OCI-LY3 (cell line): ENCODE results near the gene CHST8.
"Not testable (repeated sequence)": the region's sequence is repeated elsewhere in the genome, so short reads cannot be mapped to it uniquely, and the experiment has no call there.

ENCODE experiments used
- H2AFZ ChIP-seq: fragments of 200-600, 300-600 bp; shearing (Covaris generic); 2 replicates; pipeline ENCODE4 v1.6.0; 2014; ENCODE audit warnings: antibody characterized with exemption, low read depth, low read length
- H3K27ac ChIP-seq: fragments of 200-600, 300-600 bp; sonication (generic); 2 replicates; pipeline ENCODE4 v1.5.1; 2014; ENCODE audit warnings: mild to moderate bottlenecking, low read length, moderate library complexity, mixed read lengths
- H3K27me3 ChIP-seq: fragments of 200-600, 300-600 bp; sonication (generic); 2 replicates; pipeline ENCODE4 v1.6.1; 2014; ENCODE audit warnings: low read depth, low read length, mixed read lengths
- H3K36me3 ChIP-seq: fragments of 200-600, 300-600 bp; sonication (generic); replicated peaks from 2 replicates; pipeline ENCODE3; 2014; ENCODE audit warnings: low read depth, low read length, mixed read lengths
- H3K4me1 ChIP-seq: fragments of 300-600, 200-600 bp; sonication (generic); 2 replicates; pipeline ENCODE4 v1.6.1; 2014; ENCODE audit warnings: low read length, mixed read lengths
- H3K4me2 ChIP-seq: fragments of 200-600, 300-600 bp; sonication (generic); 2 replicates; pipeline ENCODE4 v1.6.1; 2014; ENCODE audit warnings: low read length, mixed read lengths
- H3K4me3 ChIP-seq: fragments of 300-600, 200-600 bp; sonication (generic); 2 replicates; pipeline ENCODE4 v1.5.1; 2014; ENCODE audit warnings: antibody characterized with exemption, mild to moderate bottlenecking, low read length, moderate library complexity
- H3K79me2 ChIP-seq: fragments of 300-600, 200-600 bp; shearing (Covaris generic); 2 replicates; pipeline ENCODE4 v1.6.1; 2014; ENCODE audit warnings: mild to moderate bottlenecking, low read length, mixed read lengths
- H3K9ac ChIP-seq: fragments of 300-600, 200-600 bp; shearing (Covaris generic); 2 replicates; pipeline ENCODE4 v1.6.0; 2014; ENCODE audit warnings: mild to moderate bottlenecking, low read length, moderate library complexity
- H3K9me3 ChIP-seq: fragments of 200-600, 300-600 bp; shearing (Covaris generic); 2 replicates; pipeline ENCODE4 v1.6.1; 2014; ENCODE audit warnings: low read length, mixed read lengths; ENCODE audit not compliant: insufficient read depth
- H4K20me1 ChIP-seq: fragments of 200-600, 300-600 bp; sonication (generic); 2 replicates; pipeline ENCODE4 v1.6.1; 2016; ENCODE audit warnings: low read length, mixed read lengths; ENCODE audit not compliant: insufficient read depth
- CTCF ChIP-seq: fragments of 200-600, 300-600 bp; sonication (generic); IDR thresholded peaks from 2 replicates; pipeline ENCODE4 v1.5.1; 2014; ENCODE audit warnings: antibody characterized with exemption, low read length, low read depth
- EZH2phosphoT487 ChIP-seq: fragments of 200-600 bp; shearing (Covaris generic); IDR thresholded peaks from 2 replicates; pipeline ENCODE4 v1.6.1; 2018; ENCODE audit warnings: antibody characterized with exemption, mixed run types, low read depth

The CHST8 gene

GRCh38 chr19:33660410-33661124 is 38.8 kb downstream of the CHST8 start:
- H3K4me3 ChIP-seq = no peak overlapping the region
- no peaks in the 10 kb centered on the region for H4K20me1 ChIP-seq
- H2AFZ ChIP-seq = no peak overlapping the region
- no peaks in the 10 kb centered on the region for H3K27me3 ChIP-seq
- no peak overlapping the region for H3K9ac ChIP-seq
- no peaks in the 10 kb centered on the region for H3K9me3 ChIP-seq
- no peaks in the 10 kb centered on the region for H3K4me1 ChIP-seq
- TF ChIP-seq EZH2phosphoT487 (no peak), CTCF (no peak)
- no peaks in the 10 kb centered on the region for H3K36me3 ChIP-seq
- H3K4me2 ChIP-seq = no peak overlapping the region
- no peaks in the 10 kb centered on the region for H3K79me2 ChIP-seq
- no peak overlapping the region for H3K27ac ChIP-seq

GRCh38 chr19:33661336-33661735 is 39.6 kb downstream of the CHST8 start:
- no peak overlapping the region for H3K27ac ChIP-seq
- no peak overlapping the region for H2AFZ ChIP-seq
- H3K4me1 ChIP-seq = no peaks in the 10 kb centered on the region
- no peak overlapping the region for H3K4me3 ChIP-seq
- no peak overlapping the region for H3K4me2 ChIP-seq
- H3K79me2 ChIP-seq = no peaks in the 10 kb centered on the region
- TF ChIP-seq CTCF (no peak), EZH2phosphoT487 (no peak)
- no peaks in the 10 kb centered on the region for H3K9me3 ChIP-seq
- H3K36me3 ChIP-seq = no peaks in the 10 kb centered on the region
- no peak overlapping the region for H3K9ac ChIP-seq
- H4K20me1 ChIP-seq = no peaks in the 10 kb centered on the region
- H3K27me3 ChIP-seq = no peaks in the 10 kb centered on the region

- Histone ChIP-seq H3K27me3 (no peaks in the 10 kb centered on the region), H3K9me3 (no peaks in the 10 kb centered on the region), H3K4me2 (no peak overlapping the region), H3K9ac (no peak overlapping the region), H4K20me1 (no peaks in the 10 kb centered on the region), H3K27ac (no peak overlapping the region), H3K36me3 (no peaks in the 10 kb centered on the region), H2AFZ (no peak overlapping the region), H3K79me2 (no peaks in the 10 kb centered on the region), H3K4me3 (no peak overlapping the region), H3K4me1 (no peaks in the 10 kb centered on the region)
- TF ChIP-seq EZH2phosphoT487 (no peak), CTCF (no peak)
Measured at GRCh38 chr19:33662391-33663092, 40.8 kb downstream of the CHST8 start.

GRCh38 chr19:33663316-33663715 is 41.6 kb downstream of the CHST8 start:
- not testable (repeated sequence) for H3K9me3 ChIP-seq, H3K79me2 ChIP-seq, H2AFZ ChIP-seq, H3K9ac ChIP-seq, H3K36me3 ChIP-seq, H3K4me1 ChIP-seq, H3K4me3 ChIP-seq, H3K27ac ChIP-seq, H3K4me2 ChIP-seq, H3K27me3 ChIP-seq, H4K20me1 ChIP-seq
